ENCODE data around the gene SIRPB2.

SIRPB2 gene

GRCh38 chr20:1469306-1469905 is 21.8 kb downstream of the SIRPB2 start:
- TF ChIP-seq CREB1 (IDR thresholded peaks at IDR 0.05; ENCODE audit: low read depth) (no peak), FOXM1 (IDR thresholded peaks at IDR 0.05; ENCODE audit: borderline replicate concordance, low read depth) (no peak), USF1 (IDR thresholded peaks at IDR 0.05) (no peak), YY1 (IDR thresholded peaks at IDR 0.05; ENCODE audit: low read depth) (no peak), TCF12 (IDR thresholded peaks at IDR 0.05; ENCODE audit: low read depth) (no peak)

GRCh38 chr20:1468117-1468624 is 23.0 kb downstream of the SIRPB2 start:
- no peak for TF ChIP-seq FOXM1 (IDR thresholded peaks at IDR 0.05; ENCODE audit: borderline replicate concordance, low read depth)
- no peak for TF ChIP-seq USF1 (IDR thresholded peaks at IDR 0.05)

GRCh38 chr20:1467355-1468116 is 23.7 kb downstream of the SIRPB2 start:
- no peak for TF ChIP-seq MAX (IDR thresholded peaks at IDR 0.05)
- no peak for TF ChIP-seq YY1 (IDR thresholded peaks at IDR 0.05; ENCODE audit: low read depth)
- no peak for TF ChIP-seq REST (IDR thresholded peaks at IDR 0.05; ENCODE audit: low read depth)
- TF ChIP-seq EGR1 (IDR thresholded peaks at IDR 0.05): no peak
- TF ChIP-seq NFIC (IDR thresholded peaks at IDR 0.05): no peak
- TF ChIP-seq TCF12 (IDR thresholded peaks at IDR 0.05; ENCODE audit: low read depth): no peak
- TF ChIP-seq RAD21 (IDR thresholded peaks at IDR 0.05; ENCODE audit: low read depth): no peak
- no peak for TF ChIP-seq USF1 (IDR thresholded peaks at IDR 0.05)

GRCh38 chr20:1467082-1467354 is 24.2 kb downstream of the SIRPB2 start:
- TF ChIP-seq EP300 (IDR thresholded peaks at IDR 0.05; ENCODE audit: borderline replicate concordance) (no peak), CREB1 (IDR thresholded peaks at IDR 0.05; ENCODE audit: low read depth) (no peak), TEAD4 (IDR thresholded peaks at IDR 0.05) (no peak), TCF12 (IDR thresholded peaks at IDR 0.05; ENCODE audit: low read depth) (no peak), EGR1 (IDR thresholded peaks at IDR 0.05) (no peak), REST (IDR thresholded peaks at IDR 0.05; ENCODE audit: low read depth) (no peak), RAD21 (IDR thresholded peaks at IDR 0.05; ENCODE audit: low read depth) (no peak), USF1 (IDR thresholded peaks at IDR 0.05) (no peak), ZBTB7A (IDR thresholded peaks at IDR 0.05; ENCODE audit: low read depth) (no peak), YY1 (IDR thresholded peaks at IDR 0.05; ENCODE audit: low read depth) (no peak)

GRCh38 chr20:1466211-1467081 is 24.8 kb downstream of the SIRPB2 start, which contains the start of gene NSFL1C:
TSS of gene NSFL1C (minus strand) at chr20:1466849. CDS start at chr20:1466824, 25 bp downstream.
- peak; percentile 3; the same call in 1 of the 2 replicates for TF ChIP-seq USF1 (IDR thresholded peaks at IDR 0.05)
- peak; percentile 99 for TF ChIP-seq TAF1 (IDR thresholded peaks at IDR 0.05; ENCODE audit: low read depth)
- peak; percentile 26; the same call in 1 of the 2 replicates for TF ChIP-seq EP300 (IDR thresholded peaks at IDR 0.05; ENCODE audit: borderline replicate concordance)
- TF ChIP-seq REST (IDR thresholded peaks at IDR 0.05; ENCODE audit: low read depth): 0 out of 2 replicates have a peak, but pooled peaks have one; percentile 33
- peak; percentile 98 for TF ChIP-seq YY1 (IDR thresholded peaks at IDR 0.05; ENCODE audit: low read depth)
- TF ChIP-seq ZBTB7A (IDR thresholded peaks at IDR 0.05; ENCODE audit: low read depth): no peak
- TF ChIP-seq FOXM1 (IDR thresholded peaks at IDR 0.05; ENCODE audit: borderline replicate concordance, low read depth): no peak
- TF ChIP-seq MAX (IDR thresholded peaks at IDR 0.05): no peak; the same call in none of the 2 replicates
- TF ChIP-seq CREB1 (IDR thresholded peaks at IDR 0.05; ENCODE audit: low read depth): no peak
- no peak; the same call in 1 of the 2 replicates for TF ChIP-seq NFIC (IDR thresholded peaks at IDR 0.05)
- TF ChIP-seq RAD21 (IDR thresholded peaks at IDR 0.05; ENCODE audit: low read depth): peak; percentile 19; the same call in 1 of the 2 replicates
- TF ChIP-seq TEAD4 (IDR thresholded peaks at IDR 0.05): no peak
- TF ChIP-seq EGR1 (IDR thresholded peaks at IDR 0.05): peak; percentile 61
- no peak for TF ChIP-seq CEBPB (IDR thresholded peaks at IDR 0.05)
- TF ChIP-seq TCF12 (IDR thresholded peaks at IDR 0.05; ENCODE audit: low read depth): peak; percentile 56; the same call in 1 of the 2 replicates

All from Ishikawa (cell line).